ENCODE results near the gene PLSCR2.

- TF ChIP-seq CTCF (IDR thresholded peaks at IDR 0.05; ENCODE audit: insufficient read depth, low read length) (no peak), POLR2AphosphoS5 (IDR thresholded peaks at IDR 0.05; ENCODE audit: low read depth) (no peak), REST (IDR thresholded peaks at IDR 0.05; ENCODE audit: insufficient replicate concordance, low read depth) (no peak), GABPA (IDR thresholded peaks at IDR 0.05; ENCODE audit: low read depth) (no peak)
Observed at GRCh38 chr3:146507331-146508120, 38.2 kb upstream of the PLSCR2 start.

Data from HL-60 (cell line).